T-helper 1 cell (primary cell): Measurements from ENCODE around the gene HPX.
A peak's percentile ranks its signal among the peaks of the same experiment; 100 is the strongest.

Experiments used
- DNase-seq, 5 donors: peaks; one replicate each; pipeline ENCODE4 v3.0.0-alpha.2; 2012 to 2020

The HPX gene

DNA sequence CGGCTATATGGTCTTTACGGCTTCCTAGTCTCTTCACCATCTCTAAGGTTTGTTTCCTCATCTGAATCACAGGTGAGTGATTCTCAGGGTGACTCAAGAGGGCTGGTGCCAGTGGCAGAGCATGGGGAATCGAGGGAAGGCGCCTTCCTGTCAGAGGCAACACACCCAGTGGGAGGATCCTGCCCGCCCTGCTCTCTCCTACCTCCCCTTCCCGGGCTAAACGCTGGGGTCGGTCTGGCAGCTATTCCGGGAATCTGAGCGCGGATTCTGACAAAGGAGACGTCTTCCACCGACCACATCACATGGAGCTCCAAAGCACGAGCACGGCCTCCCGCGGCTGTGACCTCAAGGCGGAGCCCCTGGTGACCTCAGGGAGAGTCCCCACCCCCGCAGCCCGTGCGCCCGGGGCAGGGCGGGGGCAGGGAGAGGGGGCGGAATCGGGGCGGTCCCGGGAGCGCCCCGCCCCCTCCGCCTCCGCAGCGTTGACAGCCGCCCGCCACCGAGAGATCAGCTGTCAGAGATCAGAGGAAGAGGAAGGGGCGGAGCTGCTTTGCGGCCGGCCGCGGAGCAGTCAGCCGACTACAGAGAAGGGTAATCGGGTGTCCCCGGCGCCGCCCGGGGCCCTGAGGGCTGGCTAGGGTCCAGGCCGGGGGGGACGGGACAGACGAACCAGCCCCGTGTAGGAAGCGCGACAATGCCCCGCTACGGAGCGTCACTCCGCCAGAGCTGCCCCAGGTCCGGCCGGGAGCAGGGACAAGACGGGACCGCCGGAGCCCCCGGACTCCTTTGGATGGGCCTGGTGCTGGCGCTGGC lies 50.7 kb downstream of the HPX start, which contains the start of gene SMPD1:
SMPD1 (plus strand) TSS at position 570 of the 813 bp plus-strand sequence; CDS start at position 695, 125 bp downstream.
- DNase-seq, result peak; percentile 89 to 95 (median 92)

DNA sequence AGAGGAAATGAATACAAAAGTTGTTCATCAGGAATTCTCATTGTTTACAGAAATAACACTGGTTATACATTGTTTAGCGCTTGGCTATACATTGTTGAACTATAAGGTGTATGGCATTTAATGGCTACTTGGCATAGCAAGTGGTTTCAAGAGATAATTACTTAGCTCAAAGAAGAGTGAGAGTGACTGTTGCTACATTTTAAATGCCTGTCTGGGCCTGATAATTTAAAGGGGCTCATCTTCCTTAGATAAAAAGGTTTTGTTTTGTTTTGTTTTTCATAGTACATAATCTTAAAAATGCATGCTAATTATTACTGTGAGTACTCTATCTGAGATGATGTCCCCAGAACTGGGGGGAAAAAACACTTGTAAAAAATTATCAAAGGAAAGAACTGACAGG lies 52.0 kb downstream of the HPX start:
- no peak for DNase-seq

DNA sequence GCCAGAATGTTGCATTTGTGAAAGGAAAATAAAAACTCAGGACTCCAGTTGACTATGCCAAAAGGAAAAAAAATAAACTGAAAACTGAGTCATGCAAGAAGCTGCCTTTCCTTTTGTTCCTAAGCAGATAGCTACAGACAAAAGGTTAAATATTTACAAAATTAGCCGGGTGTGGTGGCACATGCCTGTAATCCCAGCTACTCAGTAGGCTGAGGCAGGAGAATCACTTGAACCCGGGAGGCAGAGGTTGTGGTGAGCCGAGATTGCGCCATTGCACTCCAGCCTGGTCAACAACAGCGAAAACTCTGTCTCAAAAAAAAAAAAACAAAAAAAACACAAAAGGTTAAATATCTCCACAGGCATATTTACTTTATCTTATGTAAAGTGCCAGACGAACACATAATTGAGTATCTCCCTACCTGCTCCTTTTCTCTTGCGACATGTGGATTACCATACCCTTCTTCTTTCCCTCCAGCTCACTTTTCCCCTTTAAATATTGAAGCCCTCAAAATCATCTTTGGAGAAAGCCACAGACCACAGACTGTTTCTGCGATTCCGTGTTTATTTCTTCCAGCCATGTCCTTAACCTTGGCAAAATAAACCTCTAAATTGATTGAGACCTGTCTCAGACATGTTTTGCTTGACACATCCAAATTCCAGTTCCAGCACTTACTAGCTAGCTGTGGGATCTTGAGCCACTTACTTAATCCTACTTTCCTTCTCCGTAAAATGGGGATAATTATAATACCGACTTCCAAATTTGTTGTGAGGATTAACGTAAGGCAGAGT lies 52.8 kb downstream of the HPX start:
- no peak for DNase-seq

DNA sequence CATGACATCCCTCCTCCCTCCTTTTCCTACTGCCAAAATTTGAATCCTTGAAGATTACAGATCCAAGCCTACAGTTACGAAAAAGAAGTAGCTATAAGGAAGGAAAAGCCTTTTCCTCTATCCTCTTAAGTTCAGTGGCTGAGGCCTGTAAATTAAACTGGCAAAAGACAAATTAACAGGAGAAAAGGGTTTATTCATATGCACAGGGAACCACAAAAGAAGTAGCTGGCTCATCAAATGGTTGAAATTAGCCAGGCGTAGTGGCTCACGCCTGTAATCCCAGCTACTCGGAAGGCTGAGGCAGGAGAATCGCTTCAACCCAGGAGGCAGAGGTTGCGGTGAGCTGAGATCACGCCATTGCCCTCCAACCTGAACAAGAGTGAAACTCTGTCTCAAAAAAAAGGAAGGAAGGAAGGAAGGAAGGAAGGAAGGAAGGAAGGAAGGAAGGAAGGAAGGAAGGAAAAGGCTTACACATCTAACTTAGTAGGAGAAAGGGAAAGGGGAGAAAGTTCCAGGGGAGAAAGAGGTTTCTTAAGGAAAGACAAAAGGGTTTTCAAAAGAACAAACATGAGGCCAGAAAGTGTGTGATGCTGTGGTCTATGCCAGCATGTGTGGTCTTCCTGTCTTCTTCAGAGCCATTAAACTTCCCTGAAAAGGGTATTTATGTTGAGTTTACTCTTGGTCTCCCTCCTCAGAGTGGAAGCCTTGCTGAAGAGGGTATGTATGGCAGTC lies 55.6 kb downstream of the HPX start:
- no peak for DNase-seq
